Tibial nerve (tissue), 4 donors: ENCODE data around the gene HECTD1. TPM values are rescaled to one million over a fixed set of nuclear protein-coding genes. Genes with fewer than 3 reads are reported as not detected.
"Not testable (repeated sequence)": the region's sequence is repeated elsewhere in the genome, so short reads cannot be mapped to it uniquely, and the experiment has no call there.

Experiments
- DNase-seq, 2 donors: peaks; one replicate each; pipeline ENCODE4 v3.0.0-alpha.2; 2019; ENCODE audit warnings: low spot score in 2 of 2
- H3K27ac ChIP-seq, 4 donors: fragments of 200-600 bp; sonication (generic) in 3 of 4; one replicate each; pipeline ENCODE4 v1.5.1; 2017 to 2019; ENCODE audit warnings: mild to moderate bottlenecking in 1 of 4
- H3K27me3 ChIP-seq, 2 donors: fragments of 200-600 bp; sonication (generic) in 1 of 2; one replicate each; pipeline versions ENCODE4 v1.5.1 to v1.6.0; 2017 to 2019
- H3K36me3 ChIP-seq, 3 donors: fragments of 200-600 bp; sonication (generic); one replicate each; pipeline ENCODE4 v1.5.1; 2018 to 2019
- H3K4me1 ChIP-seq, 4 donors: fragments of 200-600 bp; sonication (generic) in 3 of 4; one replicate each; pipeline ENCODE4 v1.5.1; 2017 to 2019
- H3K4me3 ChIP-seq, 4 donors: fragments of 200-600 bp; sonication (generic) in 3 of 4; one replicate each; pipeline ENCODE4 v1.5.1; 2017 to 2019; ENCODE audit warnings: mild to moderate bottlenecking in 1 of 4, moderate library complexity in 1 of 4
- H3K9me3 ChIP-seq, 4 donors: fragments of 200-600 bp; sonication (generic) in 3 of 4; one replicate each; pipeline ENCODE4 v1.5.1; 2017 to 2019
- EP300 ChIP-seq, 2 donors: sonication (generic); formaldehyde crosslinking; IDR thresholded peaks; one replicate each; pipeline ENCODE4 v1.6.1; 2017; ENCODE audit warnings: antibody characterized with exemption in 2 of 2, mild to moderate bottlenecking in 1 of 2
- POLR2A ChIP-seq, 2 donors: fragments of 450-650 bp; IDR thresholded peaks; one replicate each; pipeline ENCODE4 v1.6.1; 2017; ENCODE audit warnings: antibody characterized with exemption in 2 of 2, mild to moderate bottlenecking in 2 of 2, moderate library complexity in 2 of 2
- WGBS, 2 donors: methylation state at CpG; one replicate each; pipeline ENCODE4 v1.1.5; 2018; 5-methylcytosine and 5-hydroxymethylcytosine counted together
- total RNA-seq, 4 donors: library from RNA; depleted of rRNA; stranded (reverse); fragments of >200 nt; gene quantifications; one replicate each; pipeline ENCODE4 v1.1.0, GENCODE V29; 2016
- TF ChIP-seq, protein P1 (sequence below), 5 experiments: fragments of 200-600 bp in 3 of 5; fragments of 450-650 bp in 2 of 5; sonication (generic) in 3 of 5; IDR thresholded peaks; one replicate each; pipeline ENCODE4 v1.5.1; 2016 to 2019; ENCODE audit warnings: antibody characterized with exemption in 5 of 5, mild to moderate bottlenecking in 3 of 5, moderate library complexity in 2 of 5

Gene HECTD1
- total RNA-seq, 4 donors from 2014 or later: 183 to 225 (median 207) TPM

DNA sequence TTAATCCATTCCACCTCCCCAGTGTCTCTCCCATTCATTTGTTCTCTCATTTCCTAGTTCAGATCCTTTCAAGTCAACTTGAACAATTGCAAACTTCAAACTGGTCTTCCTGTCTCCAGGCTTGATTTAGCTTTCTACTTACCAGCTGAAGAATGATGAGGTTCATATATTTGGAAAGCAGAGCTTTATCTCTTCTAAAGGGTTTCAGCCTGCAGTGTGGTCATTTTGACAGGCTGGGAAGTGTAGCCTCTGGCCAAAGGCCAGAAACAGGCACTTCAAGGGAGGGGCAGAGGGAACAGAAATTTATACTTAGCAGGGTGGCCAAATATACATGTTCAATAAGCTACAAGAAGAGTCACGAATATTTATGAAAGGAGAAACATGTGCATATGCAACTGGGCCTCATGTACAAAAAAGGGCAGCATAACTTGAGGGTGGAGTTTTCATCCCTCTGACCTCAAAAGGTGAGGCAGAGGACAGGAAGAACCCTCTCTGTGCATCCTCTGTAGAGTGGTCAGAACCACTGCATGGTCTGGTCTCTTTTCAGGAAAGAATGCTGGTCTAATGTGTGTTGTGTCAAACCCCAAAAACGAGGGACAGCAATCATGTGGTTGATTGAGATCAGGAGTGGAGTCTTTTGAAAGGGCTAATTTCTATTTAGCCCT lies 34.0 kb upstream of the HECTD1 start:
- WGBS, 2 donors: 28 to 34% methylated on average over 2 of the region's 2 CpGs
- Histone ChIP-seq H3K36me3 (no peaks in the 10 kb centered on the region), H3K9me3 (no peaks in the 10 kb centered on the region), H3K27me3 (no peaks in the 10 kb centered on the region), H3K4me3 (peak overlapping the region in 1 of 4 donors; percentile 24), H3K27ac (peak overlapping the region in 1 of 4 donors; percentile 66), H3K4me1 (peaks cover 0 to 11% (median 5%) of the 10 kb centered on the region in 4 donors)
- no peak for TF ChIP-seq EP300 (IDR thresholded peaks at IDR 0.05)
- TF ChIP-seq, protein P1, sequence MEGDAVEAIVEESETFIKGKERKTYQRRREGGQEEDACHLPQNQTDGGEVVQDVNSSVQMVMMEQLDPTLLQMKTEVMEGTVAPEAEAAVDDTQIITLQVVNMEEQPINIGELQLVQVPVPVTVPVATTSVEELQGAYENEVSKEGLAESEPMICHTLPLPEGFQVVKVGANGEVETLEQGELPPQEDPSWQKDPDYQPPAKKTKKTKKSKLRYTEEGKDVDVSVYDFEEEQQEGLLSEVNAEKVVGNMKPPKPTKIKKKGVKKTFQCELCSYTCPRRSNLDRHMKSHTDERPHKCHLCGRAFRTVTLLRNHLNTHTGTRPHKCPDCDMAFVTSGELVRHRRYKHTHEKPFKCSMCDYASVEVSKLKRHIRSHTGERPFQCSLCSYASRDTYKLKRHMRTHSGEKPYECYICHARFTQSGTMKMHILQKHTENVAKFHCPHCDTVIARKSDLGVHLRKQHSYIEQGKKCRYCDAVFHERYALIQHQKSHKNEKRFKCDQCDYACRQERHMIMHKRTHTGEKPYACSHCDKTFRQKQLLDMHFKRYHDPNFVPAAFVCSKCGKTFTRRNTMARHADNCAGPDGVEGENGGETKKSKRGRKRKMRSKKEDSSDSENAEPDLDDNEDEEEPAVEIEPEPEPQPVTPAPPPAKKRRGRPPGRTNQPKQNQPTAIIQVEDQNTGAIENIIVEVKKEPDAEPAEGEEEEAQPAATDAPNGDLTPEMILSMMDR (IDR thresholded peaks at IDR 0.05): no peak
- TF ChIP-seq POLR2A (IDR thresholded peaks at IDR 0.05): no peak
- DNase-seq: no peak

DNA sequence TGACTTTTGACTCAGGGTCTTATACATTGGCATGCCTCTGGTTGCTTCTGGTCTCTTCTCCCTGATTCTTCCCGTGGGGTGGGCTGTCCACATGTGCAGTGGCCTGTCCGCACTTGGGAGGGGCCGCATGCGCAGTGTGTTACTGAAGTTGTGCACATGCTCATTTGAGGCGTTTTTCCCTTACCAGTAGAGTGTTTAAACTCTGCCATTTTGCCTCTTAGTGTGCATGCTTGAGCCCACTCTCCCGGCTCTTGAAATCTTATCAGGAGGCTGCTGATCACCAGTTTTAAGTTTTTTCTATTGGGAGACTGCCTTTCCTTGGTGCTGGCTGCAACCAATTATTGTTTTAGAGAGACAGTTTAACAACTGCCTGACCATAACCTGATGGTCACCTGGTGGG lies 32.1 kb upstream of the HECTD1 start:
- H3K4me3 ChIP-seq: no peak overlapping the region
- H3K9me3 ChIP-seq: no peaks in the 10 kb centered on the region
- no peaks in the 10 kb centered on the region for H3K36me3 ChIP-seq
- 91 to 93% methylated on average over 6 of the region's 6 CpGs for WGBS, 2 donors
- DNase-seq: no peak
- TF ChIP-seq, protein P1 (IDR thresholded peaks at IDR 0.05): no peak
- TF ChIP-seq EP300 (IDR thresholded peaks at IDR 0.05): no peak
- no peak for TF ChIP-seq POLR2A (IDR thresholded peaks at IDR 0.05)
- H3K27me3 ChIP-seq: no peaks in the 10 kb centered on the region
- H3K4me1 ChIP-seq: peaks cover 0 to 11% (median 5%) of the 10 kb centered on the region in 4 donors
- no peak overlapping the region for H3K27ac ChIP-seq

DNA sequence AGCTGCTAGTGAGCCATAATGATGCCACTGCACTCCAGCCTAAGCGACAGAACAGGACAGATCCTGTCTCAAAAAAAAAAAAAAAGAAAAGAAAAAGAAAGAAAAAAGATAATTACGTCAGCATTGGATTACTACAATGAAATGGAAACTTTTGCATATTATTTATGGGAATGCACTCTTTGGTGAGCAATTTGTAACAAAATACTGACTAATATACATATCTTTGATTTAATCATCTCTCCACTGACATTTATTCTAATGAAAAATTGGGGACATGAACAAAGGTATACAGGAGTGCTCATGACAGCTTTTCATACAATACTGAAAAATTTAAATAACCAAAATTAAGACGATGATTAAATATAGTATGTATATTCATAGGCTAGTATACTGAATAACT lies 27.9 kb upstream of the HECTD1 start:
- no peaks in the 10 kb centered on the region for H3K9me3 ChIP-seq
- TF ChIP-seq, protein P1 (IDR thresholded peaks at IDR 0.05): no peak
- TF ChIP-seq POLR2A (IDR thresholded peaks at IDR 0.05): no peak
- 87 to 93% methylated on average over 3 of the region's 3 CpGs for WGBS, 2 donors

DNA sequence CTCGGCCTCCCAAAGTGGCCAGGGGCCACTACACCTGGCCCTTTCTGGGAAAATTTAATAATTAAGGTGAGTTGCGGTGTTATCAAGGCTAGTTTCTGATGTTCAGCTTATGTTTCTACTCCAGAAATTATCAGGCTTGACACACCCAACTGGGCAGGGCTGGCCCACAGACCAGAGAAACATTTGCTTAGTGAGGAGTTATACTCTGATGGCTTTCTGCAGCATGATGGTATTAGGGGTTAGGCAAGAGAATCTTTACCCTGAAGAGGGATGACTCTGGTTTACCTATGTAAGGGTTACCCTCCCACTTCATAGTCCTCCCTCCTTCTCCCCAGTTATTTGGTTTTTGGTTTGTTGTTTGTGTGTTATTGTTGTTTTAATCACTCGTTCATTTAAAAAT lies 24.5 kb upstream of the HECTD1 start:
- Histone ChIP-seq H3K36me3 (no peaks in the 10 kb centered on the region), H3K27me3 (no peaks in the 10 kb centered on the region), H3K4me3 (no peak overlapping the region), H3K27ac (peak overlapping the region in 1 of 4 donors; percentile 6), H3K9me3 (no peaks in the 10 kb centered on the region), H3K4me1 (peaks cover 0 to 16% (median 4%) of the 10 kb centered on the region in 4 donors)
- TF ChIP-seq POLR2A (IDR thresholded peaks at IDR 0.05) (no peak), EP300 (IDR thresholded peaks at IDR 0.05) (no peak)
- TF ChIP-seq, protein P1 (IDR thresholded peaks at IDR 0.05): no peak
- 69 to 91% methylated on average over 3 of the region's 3 CpGs for WGBS, 2 donors
- DNase-seq: no peak

More for the DNA sequence above, 27.9 kb upstream of the HECTD1 start:
- DNase-seq: no peak
- Histone ChIP-seq H3K4me1 (peaks cover 0 to 3% (median under 1%) of the 10 kb centered on the region in 4 donors), H3K27me3 (no peaks in the 10 kb centered on the region), H3K36me3 (no peaks in the 10 kb centered on the region), H3K4me3 (no peak overlapping the region), H3K27ac (no peak overlapping the region)

DNA sequence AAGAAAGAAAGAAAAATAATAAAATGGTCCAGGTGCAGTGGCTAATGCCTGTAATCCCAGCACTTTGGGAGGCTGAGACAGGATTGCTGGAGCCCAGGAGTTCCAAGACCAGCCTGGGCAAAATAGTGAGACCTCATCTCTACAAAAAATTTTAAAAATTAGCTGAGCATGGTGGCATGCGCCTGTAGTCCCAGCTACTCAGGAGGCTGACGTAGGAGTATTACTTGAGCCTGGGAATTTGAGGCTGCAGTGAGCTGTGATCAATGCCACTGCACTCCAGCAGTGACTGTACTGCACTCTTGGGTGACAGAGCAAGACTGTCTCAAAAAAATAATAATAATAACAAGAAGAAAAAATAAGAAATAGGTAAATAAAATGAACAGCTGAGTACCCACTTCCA lies 23.7 kb upstream of the HECTD1 start:
- 94 to 95% methylated on average over 2 of the region's 2 CpGs for WGBS, 2 donors
- not testable (repeated sequence) for H3K36me3 ChIP-seq

More for the DNA sequence above, 23.7 kb upstream of the HECTD1 start:
- not testable (repeated sequence) for DNase-seq, H3K9me3 ChIP-seq, H3K27me3 ChIP-seq, H3K4me3 ChIP-seq
- Histone ChIP-seq H3K4me1 (peaks cover 0 to 16% (median 4%) of the 10 kb centered on the region in 4 donors), H3K27ac (peak overlapping the region in 2 of 4 donors; percentile 6 to 23)
